HepG2 (cell line): ENCODE measurements around the gene TP73. TPM values are rescaled to one million over a fixed set of nuclear protein-coding genes. Genes with fewer than 3 reads are reported as not detected.

ENCODE experiments used
- ATAC-seq: fragments of 200-7000 bp; cut with Tn5 transposase; 3 replicates; pipeline ENCODE4 v1.9.1; 2020; ENCODE audit warnings: mild to moderate bottlenecking, moderate library complexity
- BruUV-seq: library from RNA; stranded (reverse); fragments of 400-500 nt; replicated peaks from 2 replicates; lab custom pipeline; 2021; lab: Mats Ljungman, UMichigan
- CTCF ChIA-PET: fragments of 300-600 bp; formaldehyde crosslinking; extraction: SDS; loops from one replicate; lab custom pipeline; 2021; ENCODE audit warnings: low total read pairs, inconsistent platforms, low intra/inter-chr PET ratio; lab: Yijun Ruan, JAX
- POLR2A ChIA-PET: fragments of 350-600 bp; sonication (Branson Sonifier 250); formaldehyde crosslinking; loops from one replicate; lab custom pipeline; 2020; ENCODE audit warnings: antibody characterized with exemption, inconsistent platforms; lab: Yijun Ruan, JAX
- DNase-seq: peaks from one replicate; pipeline ENCODE4 v3.0.0-alpha.2; 2015; ENCODE audit warnings: low spot score
- FAIRE-seq: peaks from 3 replicates; lab custom pipeline; 2011; peaks lifted over from hg19 to GRCh38; lab: Jason Lieb, UNC
- H2AFZ ChIP-seq: one replicate; pipeline ENCODE4 v1.6.1; 2011; ENCODE audit warnings: low read length, inconsistent platforms
- H3K27ac ChIP-seq: fragments of 300-600 bp; 3 replicates; pipeline ENCODE4 v1.8.0; 2011; ENCODE audit warnings: mixed run types, mild to moderate bottlenecking, mixed read lengths, low read length, inconsistent platforms; ENCODE audit not compliant: insufficient read depth; ENCODE audit errors: extremely low read length
- H3K27me3 ChIP-seq, 2 experiments: fragments of 200-600 bp in 1 of 2; 2 replicates in 1 of 2; 3 replicates in 1 of 2; pipeline versions ENCODE4 v1.6.0 to v1.8.0; 2011; ENCODE audit warnings: low read length in 2 of 2, mild to moderate bottlenecking in 2 of 2, moderate library complexity in 2 of 2, inconsistent platforms in 1 of 2; ENCODE audit not compliant: insufficient read depth in 2 of 2, control insufficient read depth in 1 of 2
- H3K36me3 ChIP-seq, 2 experiments: fragments of 200-600 bp in 1 of 2; replicated peaks in 1 of 2; 2 replicates in 1 of 2; 3 replicates in 1 of 2; pipeline versions ENCODE4 v1.5.1 to v1.8.0; 2011; ENCODE audit warnings: low read length in 2 of 2, inconsistent platforms in 1 of 2; ENCODE audit not compliant: insufficient read depth in 2 of 2, control insufficient read depth in 1 of 2
- H3K4me1 ChIP-seq: 2 replicates; pipeline ENCODE4 v1.5.1; 2012; ENCODE audit warnings: low read length, inconsistent platforms; ENCODE audit not compliant: insufficient read depth
- H3K4me2 ChIP-seq: 2 replicates; pipeline ENCODE4 v1.6.0; 2011; ENCODE audit warnings: low read depth, low read length, inconsistent platforms
- H3K4me3 ChIP-seq, 3 experiments: fragments of 200-600 bp in 1 of 3; sonication (generic), shearing (Covaris generic) in 1 of 3; replicated peaks in 1 of 3; 2 replicates each; pipeline ENCODE4 v1.5.1; 2011 to 2016; ENCODE audit warnings: low read length in 3 of 3, inconsistent platforms in 2 of 3, low read depth in 2 of 3, mild to moderate bottlenecking in 2 of 3, control low read depth in 1 of 3, mixed read lengths in 1 of 3; ENCODE audit not compliant: insufficient read depth in 1 of 3
- H3K79me2 ChIP-seq: one replicate; pipeline ENCODE4 v1.6.1; 2011; ENCODE audit warnings: low read length, inconsistent platforms; ENCODE audit not compliant: insufficient read depth
- H3K9ac ChIP-seq: 2 replicates; pipeline ENCODE4 v1.6.0; 2011; ENCODE audit warnings: mild to moderate bottlenecking, low read depth, low read length, inconsistent platforms; ENCODE audit not compliant: insufficient read depth
- H3K9me3 ChIP-seq: 2 replicates; pipeline ENCODE4 v1.5.1; 2012; ENCODE audit warnings: mild to moderate bottlenecking, low read length
- H4K20me1 ChIP-seq: 2 replicates; pipeline ENCODE4 v1.6.0; 2011; ENCODE audit warnings: inconsistent platforms, mild to moderate bottlenecking, low read length, moderate library complexity; ENCODE audit not compliant: insufficient read depth
- AGO2 ChIP-seq: fragments of 200-400 bp; formaldehyde crosslinking; optimal IDR thresholded peaks from 2 replicates; pipeline ENCODE3; 2017; ENCODE audit warnings: mild to moderate bottlenecking, low read depth, low read length, moderate library complexity
- DNMT3B ChIP-seq: conservative IDR thresholded peaks from 2 replicates; pipeline ENCODE4 v1.6.1; 2016; ENCODE audit warnings: missing biosample characterization, control low read depth
- FOXP4 ChIP-seq: sonication (generic); formaldehyde crosslinking; IDR thresholded peaks from 2 replicates; pipeline ENCODE4 v1.4.0; 2020; ENCODE audit warnings: missing genetic modification reagents
- KAT2B ChIP-seq: fragments of 150-350 bp; IDR thresholded peaks from 2 replicates; pipeline ENCODE4 v1.6.1; 2014; ENCODE audit warnings: low read depth, low read length, borderline replicate concordance
- MNT ChIP-seq: fragments of 450-650 bp; IDR thresholded peaks from 2 replicates; pipeline ENCODE4 v1.6.1; 2016
- PTBP1 ChIP-seq: fragments of 200-400 bp; formaldehyde crosslinking; IDR thresholded peaks from 2 replicates; pipeline ENCODE4 v1.6.1; 2018; ENCODE audit warnings: low read length, low read depth; ENCODE audit not compliant: poor library complexity, severe bottlenecking
- RFXAP ChIP-seq: sonication (generic); formaldehyde crosslinking; IDR thresholded peaks from 2 replicates; pipeline ENCODE4 v1.4.0; 2020; ENCODE audit warnings: missing genetic modification reagents, borderline replicate concordance
- SALL2 ChIP-seq: sonication (generic); formaldehyde crosslinking; IDR thresholded peaks from 2 replicates; pipeline ENCODE4 v1.8.1; 2023; ENCODE audit warnings: mild to moderate bottlenecking, missing genetic modification reagents, inconsistent platforms
- THAP9 ChIP-seq: sonication (generic); formaldehyde crosslinking; IDR thresholded peaks from 2 replicates; pipeline ENCODE4; 2020; ENCODE audit warnings: missing genetic modification reagents, mild to moderate bottlenecking, borderline replicate concordance
- ZBTB20 ChIP-seq: sonication (generic); formaldehyde crosslinking; IDR thresholded peaks from 2 replicates; pipeline ENCODE4 v1.8.1; 2023; ENCODE audit warnings: missing genetic modification reagents, low read depth, mild to moderate bottlenecking, borderline replicate concordance
- ZMYM4 ChIP-seq: sonication (generic); formaldehyde crosslinking; IDR thresholded peaks from 2 replicates; pipeline ENCODE4 v1.8.1; 2023; ENCODE audit warnings: mild to moderate bottlenecking, missing genetic modification reagents
- WGBS: methylation state at CpG from one replicate; pipeline ENCODE4 v1.1.6; 2017; ENCODE audit warnings: low lambda C conversion rate; 5-methylcytosine and 5-hydroxymethylcytosine counted together
- in situ Hi-C: cut with HindIII; loops from 2 replicates; pipeline ENCODE4 v1.10.0; 2017; ENCODE audit warnings: low pct_unique_long_range_greater_than_20kb; ENCODE audit not compliant: extremely low pct_ligation_motif_present
- intact Hi-C: fragments of 100-400 bp; cut with micrococcal nuclease; formaldehyde crosslinking; loops from one replicate; pipeline ENCODE4 v1.10.0; 2022; ENCODE audit not compliant: unreplicated experiment
- polyA plus RNA-seq, 8 experiments: library from polyadenylated mRNA; depleted of rRNA in 3 of 8; stranded (reverse) in 7 of 8; unstranded in 1 of 8; fragments of >200 nt; fragmentation: Illumina TruSeq in 4 of 8; extraction: Trizol in 4 of 8; gene quantifications; 2 replicates each; pipeline versions ENCODE4 v1.2.1 to v1.2.3, GENCODE V29; 2011 to 2016; ENCODE audit warnings: low read depth in 4 of 8, missing spikeins in 1 of 8, mixed read lengths in 1 of 8; ENCODE audit not compliant: insufficient read depth in 1 of 8
- total RNA-seq, 5 experiments: library from RNA; depleted of rRNA; stranded (reverse); fragments of >200 nt; fragmentation: Illumina TruSeq; extraction: Trizol; gene quantifications; 2 replicates each; pipeline ENCODE4 v1.2.3, GENCODE V29; 2016; ENCODE audit warnings: low read depth in 1 of 5

The TP73 gene
- total and polyA plus RNA-seq, 2 of the 13 experiments (the other 11 are each of a cell fraction or from before 2014, with no cell fraction given) = 0.49 to 1.1 TPM

- Histone ChIP-seq H3K36me3 (peaks cover 24 to 62% of the 10 kb centered on the region in 2 experiments; a peak in 4 of 5 replicates), H3K4me2 (no peak overlapping the region), H3K4me1 (no peaks in the 10 kb centered on the region), H3K79me2 (no peaks in the 10 kb centered on the region), H3K9me3 (no peaks in the 10 kb centered on the region), H3K9ac (no peak overlapping the region), H4K20me1 (no peaks in the 10 kb centered on the region), H3K4me3 (no peak overlapping the region), H2AFZ (no peak overlapping the region), H3K27ac (no peak overlapping the region), H3K27me3 (no peaks in the 10 kb centered on the region)
- DNase-seq (no peak), FAIRE-seq (no peak), ATAC-seq (no peak)
- TF ChIP-seq KAT2B (no peak), AGO2 (peak; percentile 46)
- 94% methylated on average over 20 of the region's 22 CpGs for WGBS
- in situ Hi-C loops (no loop called here), intact Hi-C loops (no loop called here)
- POLR2A ChIA-PET = no interaction called here
- CTCF ChIA-PET = no interaction called here
- BruUV-seq = no TSS peak
Measured at GRCh38 chr1:3634059-3634800, 18.1 kb upstream of the TP73 start.

- BruUV-seq = no TSS peak
- no peak for ATAC-seq
- DNase-seq = no peak
- Histone ChIP-seq H3K79me2 (no peaks in the 10 kb centered on the region), H3K9ac (no peak overlapping the region), H3K4me2 (no peak overlapping the region), H3K27ac (no peak overlapping the region), H4K20me1 (no peaks in the 10 kb centered on the region), H3K9me3 (no peaks in the 10 kb centered on the region), H3K4me1 (no peaks in the 10 kb centered on the region), H2AFZ (no peak overlapping the region), H3K36me3 (peaks cover 17 to 54% of the 10 kb centered on the region in 2 experiments; a peak in 4 of 5 replicates), H3K27me3 (no peaks in the 10 kb centered on the region), H3K4me3 (no peak overlapping the region)
- no peak for FAIRE-seq
- ChIA-PET CTCF (no interaction called here), POLR2A (no interaction called here)
- WGBS = 95% methylated on average over 14 of the region's 14 CpGs
- in situ Hi-C loops = no loop called here
- intact Hi-C loops = no loop called here
- TF ChIP-seq SALL2 (CRISPR knock-in tag) (no peak), RFXAP (CRISPR knock-in tag) (no peak), MNT (no peak), FOXP4 (no peak), ZMYM4 (CRISPR knock-in tag) (no peak), ZBTB20 (CRISPR knock-in tag) (no peak), THAP9 (no peak), DNMT3B (CRISPR knock-in tag) (no peak), PTBP1 (no peak)
Measured at GRCh38 chr1:3636080-3636479, 16.2 kb upstream of the TP73 start.
